ENCODE results near the gene DGCR2. TPM values are rescaled to one million over a fixed set of nuclear protein-coding genes. Genes with fewer than 3 reads are reported as not detected.
A peak's percentile ranks its signal among the peaks of the same experiment; 100 is the strongest.

The DGCR2 gene
- total and polyA plus RNA-seq, 11 donors: 26.0 to 53.3 (median 41.2) TPM

GRCh38 chr22:19082793-19083192 is 39.4 kb downstream of the DGCR2 start:
- WGBS, 4 donors: 83 to 93% (median 89%) methylated on average over 13 of the region's 13 CpGs
- H3K27me3 ChIP-seq: no peaks in the 10 kb centered on the region
- H3K4me1 ChIP-seq: peaks cover 0 to 24% (median 11%) of the 10 kb centered on the region in 12 donors
- TF ChIP-seq POLR2A (IDR thresholded peaks at IDR 0.05): no peak
- TF ChIP-seq CTCF (IDR thresholded peaks at IDR 0.05): no peak
- ATAC-seq (no peak), DNase-seq (peak in 1 of 5 donors; percentile 28)
- H3K9me3 ChIP-seq: no peaks in the 10 kb centered on the region
- H3K4me3 ChIP-seq: no peak overlapping the region
- H3K36me3 ChIP-seq: peaks cover 0 to 41% (median 12%) of the 10 kb centered on the region in 9 donors
- intact Hi-C loops (cut with DNase I): no loop called here
- no peak overlapping the region for H3K27ac ChIP-seq

GRCh38 chr22:19082101-19082500 is 40.1 kb downstream of the DGCR2 start:
- Histone ChIP-seq H3K9me3 (no peaks in the 10 kb centered on the region), H3K4me3 (no peak overlapping the region), H3K27ac (no peak overlapping the region), H3K36me3 (peaks cover 0 to 42% (median 12%) of the 10 kb centered on the region in 9 donors), H3K27me3 (no peaks in the 10 kb centered on the region), H3K4me1 (peaks cover 0 to 22% (median 11%) of the 10 kb centered on the region in 12 donors)
- no peak for ATAC-seq
- DNase-seq: no peak
- intact Hi-C loops (cut with DNase I): no loop called here
- WGBS, 4 donors: 61 to 71% (median 67%) methylated on average over 3 of the region's 3 CpGs
- TF ChIP-seq CTCF (IDR thresholded peaks at IDR 0.05) (no peak), POLR2A (IDR thresholded peaks at IDR 0.05) (no peak)

- TF ChIP-seq CTCF (IDR thresholded peaks at IDR 0.05) (no peak), POLR2A (IDR thresholded peaks at IDR 0.05) (no peak)
- Histone ChIP-seq H3K9me3 (no peaks in the 10 kb centered on the region), H3K4me1 (peaks cover 0 to 15% (median 11%) of the 10 kb centered on the region in 12 donors), H3K27ac (no peak overlapping the region), H3K36me3 (peaks cover 0 to 37% (median 12%) of the 10 kb centered on the region in 9 donors), H3K4me3 (no peak overlapping the region), H3K27me3 (no peaks in the 10 kb centered on the region)
- WGBS, 4 donors: 68 to 74% (median 71%) methylated on average over 3 of the region's 3 CpGs
- ATAC-seq (no peak), DNase-seq (no peak)
- intact Hi-C loops (cut with DNase I): no loop called here
Observed at GRCh38 chr22:19081351-19081750, 40.9 kb downstream of the DGCR2 start.

- intact Hi-C loops (cut with DNase I): no loop called here
- TF ChIP-seq CTCF (IDR thresholded peaks at IDR 0.05) (no peak), POLR2A (IDR thresholded peaks at IDR 0.05) (no peak)
- Histone ChIP-seq H3K4me3 (no peak overlapping the region), H3K36me3 (peaks cover 0 to 37% (median 12%) of the 10 kb centered on the region in 9 donors), H3K4me1 (peaks cover 0 to 11% (median 8%) of the 10 kb centered on the region in 12 donors), H3K27ac (no peak overlapping the region), H3K9me3 (no peaks in the 10 kb centered on the region), H3K27me3 (no peaks in the 10 kb centered on the region)
- no peak for ATAC-seq
- no peak for DNase-seq
- WGBS, 4 donors: 86 to 98% (median 97%) methylated on average over 3 of the region's 3 CpGs
Observed at GRCh38 chr22:19080853-19081252, 41.4 kb downstream of the DGCR2 start.

All from heart left ventricle (tissue), 16 donors.